Duodenal mucosa (tissue), 2 donors: ENCODE measurements around the gene PCSK5.
A peak's percentile ranks its signal among the peaks of the same experiment; 100 is the strongest.

Experiments used
- H3K27ac ChIP-seq: one replicate; pipeline ENCODE4 v1.7.0; 2013; ENCODE audit warnings: low read depth, low read length
- H3K27me3 ChIP-seq, 2 donors: one replicate each; pipeline ENCODE4 v1.7.0; 2013; ENCODE audit warnings: low read length in 2 of 2, control low read depth in 1 of 2; ENCODE audit not compliant: insufficient read depth in 2 of 2, control insufficient read depth in 1 of 2
- H3K36me3 ChIP-seq, 2 donors: one replicate each; pipeline ENCODE4 v1.7.0; 2013; ENCODE audit warnings: low read length in 2 of 2, control low read depth in 1 of 2; ENCODE audit not compliant: insufficient read depth in 2 of 2, control insufficient read depth in 1 of 2
- H3K4me1 ChIP-seq, 2 donors: one replicate each; pipeline ENCODE4 v1.7.0; 2013; ENCODE audit warnings: low read length in 2 of 2, control low read depth in 1 of 2; ENCODE audit not compliant: insufficient read depth in 2 of 2, control insufficient read depth in 1 of 2
- H3K4me3 ChIP-seq, 2 donors: one replicate each; pipeline ENCODE4 v1.7.0; 2013; ENCODE audit warnings: low read length in 2 of 2, low read depth in 1 of 2
- H3K9ac ChIP-seq, 2 donors: one replicate each; pipeline ENCODE4 v1.7.0; 2013; ENCODE audit warnings: low read length in 2 of 2, low read depth in 1 of 2
- H3K9me3 ChIP-seq, 2 donors: one replicate each; pipeline ENCODE4 v1.7.0; 2013; ENCODE audit warnings: low read length in 2 of 2, control low read depth in 1 of 2; ENCODE audit not compliant: control insufficient read depth in 1 of 2

The PCSK5 gene

DNA sequence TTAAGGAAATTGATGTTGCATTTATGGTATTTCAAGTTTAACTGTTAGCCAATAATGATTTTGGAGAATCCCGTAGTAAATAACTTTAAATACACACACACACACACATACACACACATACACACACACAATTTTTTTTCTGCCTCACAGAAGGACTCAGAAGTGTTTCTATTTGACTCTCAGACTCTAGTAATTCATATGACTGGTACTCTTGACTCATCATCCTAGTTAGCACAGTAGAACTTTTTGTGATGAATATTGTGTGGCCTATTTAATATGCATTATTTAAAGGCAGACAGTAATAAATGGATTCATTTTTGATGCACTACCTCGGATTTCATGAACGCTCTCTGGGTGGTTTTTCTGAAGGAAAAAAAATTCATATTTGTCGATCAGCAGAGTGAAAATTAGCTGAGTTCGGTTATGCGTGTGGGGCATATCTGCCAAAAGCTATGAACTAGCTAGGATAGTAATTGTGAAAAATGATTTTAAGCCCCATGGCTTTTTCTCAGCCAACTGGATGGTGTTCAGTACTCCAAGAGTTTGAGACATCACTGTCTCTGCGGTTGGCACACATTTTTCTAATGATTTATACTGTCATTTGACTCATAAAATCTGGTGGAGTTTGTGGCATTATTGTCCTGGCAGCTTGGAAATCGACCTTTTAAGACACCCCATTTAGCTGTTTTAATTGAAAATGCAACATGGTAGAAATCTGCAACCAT lies 102.2 kb downstream of the PCSK5 start:
- Histone ChIP-seq H3K4me1 (peaks cover 38 to 72% of the 10 kb centered on the region in 2 donors), H3K27ac (peak overlapping the region; percentile 5), H3K9me3 (no peaks in the 10 kb centered on the region), H3K27me3 (no peaks in the 10 kb centered on the region), H3K9ac (no peak overlapping the region), H3K36me3 (peaks cover 4 to 6% of the 10 kb centered on the region in 2 donors), H3K4me3 (no peak overlapping the region)

DNA sequence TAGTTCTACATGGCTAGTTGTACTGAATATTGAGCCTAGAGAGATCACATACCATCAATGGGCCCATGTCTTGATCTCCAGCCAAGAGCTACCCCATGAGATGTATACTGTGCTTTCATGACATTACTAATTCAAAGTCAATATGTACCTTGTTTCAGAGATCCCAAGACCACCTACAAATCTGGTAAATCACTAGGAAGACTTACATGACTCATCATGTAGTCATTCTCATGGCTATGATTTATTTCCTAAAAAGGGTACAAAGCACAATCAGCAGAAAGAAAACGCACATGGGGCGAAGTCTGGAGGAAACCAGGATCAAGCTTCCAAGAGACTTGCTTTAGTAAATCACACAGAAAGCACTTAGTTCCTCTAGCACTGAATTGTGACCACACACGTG lies 103.0 kb downstream of the PCSK5 start:
- H3K4me1 ChIP-seq = peaks cover 43 to 79% of the 10 kb centered on the region in 2 donors
- H3K27ac ChIP-seq = no peak overlapping the region
- H3K9me3 ChIP-seq = no peaks in the 10 kb centered on the region
- H3K36me3 ChIP-seq = peaks cover 0 to 3% of the 10 kb centered on the region in 2 donors
- H3K27me3 ChIP-seq = no peaks in the 10 kb centered on the region
- H3K4me3 ChIP-seq = no peak overlapping the region
- no peak overlapping the region for H3K9ac ChIP-seq

DNA sequence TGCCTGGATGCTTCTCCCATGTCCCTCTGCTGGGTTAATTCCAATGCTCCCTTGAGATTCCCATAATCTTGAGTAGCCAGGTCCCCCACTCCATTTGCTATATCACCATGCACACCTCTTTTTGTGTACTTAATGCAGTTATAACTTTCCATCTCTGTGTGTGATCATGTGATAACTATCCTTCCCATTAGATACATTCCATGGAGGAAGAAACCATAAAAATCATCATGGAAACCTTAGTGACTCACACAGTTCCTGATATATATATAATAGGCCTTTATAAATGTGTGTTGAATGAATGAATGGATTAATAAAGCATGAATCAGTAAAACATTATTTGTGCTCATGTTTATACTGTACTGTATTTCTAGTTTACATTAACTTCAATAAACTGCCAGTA lies 104.6 kb downstream of the PCSK5 start:
- Histone ChIP-seq H3K9me3 (no peaks in the 10 kb centered on the region), H3K27me3 (no peaks in the 10 kb centered on the region), H3K36me3 (peaks cover 0 to 3% of the 10 kb centered on the region in 2 donors), H3K9ac (no peak overlapping the region), H3K4me3 (no peak overlapping the region), H3K27ac (no peak overlapping the region), H3K4me1 (peaks cover 28 to 63% of the 10 kb centered on the region in 2 donors)

DNA sequence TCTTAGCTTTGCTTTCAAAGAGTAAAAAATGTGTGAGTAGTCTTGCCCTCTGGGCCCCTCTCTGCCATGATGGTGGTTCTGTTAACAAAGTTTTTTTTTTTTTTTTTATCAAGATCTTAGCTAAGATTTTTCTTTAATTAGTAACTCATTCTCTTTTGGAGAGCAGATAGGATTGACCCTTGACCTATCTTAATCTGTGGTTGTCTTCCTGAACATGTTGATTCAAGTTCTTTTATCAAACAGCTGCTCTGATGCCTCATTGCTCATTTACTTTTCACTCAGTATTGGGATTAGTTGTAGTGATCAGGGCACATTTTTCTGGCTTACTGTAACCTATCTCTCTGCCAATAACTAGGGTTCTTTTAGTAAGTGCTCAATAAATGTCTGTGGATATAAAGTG lies 106.3 kb downstream of the PCSK5 start:
- Histone ChIP-seq H3K36me3 (peaks cover 0 to 3% of the 10 kb centered on the region in 2 donors), H3K27me3 (no peaks in the 10 kb centered on the region), H3K27ac (no peak overlapping the region), H3K9me3 (no peaks in the 10 kb centered on the region), H3K4me3 (no peak overlapping the region), H3K9ac (no peak overlapping the region), H3K4me1 (peaks cover 17 to 57% of the 10 kb centered on the region in 2 donors)

DNA sequence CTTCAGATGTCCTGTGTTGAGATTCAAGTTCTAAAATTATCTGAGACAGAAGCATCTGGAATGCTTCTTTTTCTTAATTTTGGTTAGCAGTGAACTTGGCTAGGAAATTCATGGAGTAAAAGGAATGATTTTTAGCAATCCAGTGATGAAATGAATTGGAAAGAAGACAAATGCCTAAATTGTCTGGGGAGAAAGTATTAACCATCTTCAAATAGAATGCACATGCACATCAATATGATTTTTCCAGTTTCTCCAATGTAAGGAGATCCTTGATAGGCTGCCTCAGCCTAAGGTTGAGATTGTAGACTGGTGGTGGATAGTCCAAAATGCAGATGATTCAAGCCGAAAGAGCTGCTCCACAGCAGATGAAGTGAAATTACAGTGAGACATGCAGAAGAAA lies 106.7 kb downstream of the PCSK5 start:
- Histone ChIP-seq H3K4me1 (peaks cover 17 to 56% of the 10 kb centered on the region in 2 donors), H3K4me3 (no peak overlapping the region), H3K9me3 (no peaks in the 10 kb centered on the region), H3K9ac (no peak overlapping the region), H3K27ac (no peak overlapping the region), H3K36me3 (peaks cover 0 to 3% of the 10 kb centered on the region in 2 donors), H3K27me3 (no peaks in the 10 kb centered on the region)

DNA sequence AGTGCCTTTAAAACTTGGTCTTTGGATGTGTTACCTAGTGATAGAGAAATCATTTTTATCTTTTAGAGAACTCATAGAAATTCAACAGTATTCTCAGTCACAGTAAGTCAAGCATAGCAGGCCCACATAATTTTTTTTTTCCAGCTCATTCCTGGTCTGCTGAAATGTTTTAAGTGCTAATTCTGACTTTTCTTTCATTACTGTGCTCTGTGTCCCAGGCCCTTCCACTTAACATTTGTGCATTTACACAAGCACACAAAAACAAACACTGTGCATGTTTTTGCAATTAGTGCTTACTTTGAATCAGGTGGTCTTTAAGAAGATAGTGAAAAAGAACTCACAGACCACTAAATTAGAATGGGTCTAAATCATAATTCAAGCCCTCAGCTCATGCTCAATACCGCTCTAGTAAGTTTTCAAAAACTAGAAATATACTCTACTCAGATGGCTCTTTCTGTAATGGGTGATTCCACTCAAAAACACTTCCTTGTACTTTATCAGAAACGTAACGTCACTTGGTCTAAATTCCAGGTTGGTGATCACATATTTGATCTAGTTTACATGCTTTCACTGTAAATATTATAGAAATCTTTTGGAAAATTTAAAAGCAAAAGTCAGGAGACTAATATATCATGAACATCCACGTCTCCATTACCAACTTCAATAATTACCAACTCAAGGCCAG lies 107.8 kb downstream of the PCSK5 start:
- Histone ChIP-seq H3K27me3 (no peaks in the 10 kb centered on the region), H3K4me3 (no peak overlapping the region), H3K27ac (no peak overlapping the region), H3K36me3 (peaks cover 0 to 3% of the 10 kb centered on the region in 2 donors), H3K9ac (no peak overlapping the region), H3K4me1 (peaks cover 17 to 49% of the 10 kb centered on the region in 2 donors), H3K9me3 (no peaks in the 10 kb centered on the region)

DNA sequence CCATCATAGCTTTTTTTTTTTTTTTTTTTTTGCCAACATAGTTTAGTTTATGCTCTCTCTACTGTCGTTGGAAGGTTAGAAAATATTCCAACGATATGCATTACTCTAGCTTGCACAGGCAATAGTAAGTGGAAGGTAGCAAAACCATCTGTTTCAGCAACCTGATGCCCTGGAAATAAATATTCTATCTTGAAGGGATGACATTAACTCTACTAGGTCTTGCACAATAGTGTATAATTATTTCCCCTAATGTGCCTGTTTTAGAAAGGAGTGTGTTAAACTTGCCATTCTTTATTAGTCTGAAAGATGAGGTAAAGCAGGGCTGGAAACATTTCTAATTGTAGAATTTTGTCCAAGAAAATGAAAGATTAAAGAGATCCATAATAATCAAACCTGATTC lies 111.0 kb downstream of the PCSK5 start:
- no peaks in the 10 kb centered on the region for H3K36me3 ChIP-seq
- H3K4me1 ChIP-seq = peaks cover 17 to 30% of the 10 kb centered on the region in 2 donors
- H3K9me3 ChIP-seq = no peaks in the 10 kb centered on the region
- no peaks in the 10 kb centered on the region for H3K27me3 ChIP-seq
- no peak overlapping the region for H3K4me3 ChIP-seq
- H3K9ac ChIP-seq = no peak overlapping the region
- no peak overlapping the region for H3K27ac ChIP-seq

DNA sequence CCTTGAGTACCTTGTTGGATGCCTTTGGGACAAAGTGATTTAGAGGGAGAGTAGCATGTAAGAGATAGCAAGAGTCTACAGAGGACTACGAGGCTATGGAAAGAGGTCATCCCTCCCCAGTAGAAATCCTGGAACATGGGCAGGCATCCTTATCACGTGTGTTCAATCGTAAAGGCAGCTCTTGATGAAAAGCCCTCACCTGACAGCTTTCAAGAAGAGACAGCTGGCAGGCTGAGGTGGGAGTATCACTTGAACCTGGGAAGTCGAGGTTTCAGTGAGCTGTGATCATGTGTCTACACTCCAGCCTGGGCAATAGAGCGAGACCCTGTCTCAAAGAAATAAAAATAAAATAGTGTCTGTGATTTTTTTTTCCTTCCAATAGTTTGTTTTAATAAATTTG lies 112.6 kb downstream of the PCSK5 start:
- no peak overlapping the region for H3K9ac ChIP-seq
- no peak overlapping the region for H3K27ac ChIP-seq
- H3K4me1 ChIP-seq = peaks cover 5 to 14% of the 10 kb centered on the region in 2 donors
- no peaks in the 10 kb centered on the region for H3K9me3 ChIP-seq
- H3K36me3 ChIP-seq = no peaks in the 10 kb centered on the region
- no peaks in the 10 kb centered on the region for H3K27me3 ChIP-seq
- H3K4me3 ChIP-seq = no peak overlapping the region

DNA sequence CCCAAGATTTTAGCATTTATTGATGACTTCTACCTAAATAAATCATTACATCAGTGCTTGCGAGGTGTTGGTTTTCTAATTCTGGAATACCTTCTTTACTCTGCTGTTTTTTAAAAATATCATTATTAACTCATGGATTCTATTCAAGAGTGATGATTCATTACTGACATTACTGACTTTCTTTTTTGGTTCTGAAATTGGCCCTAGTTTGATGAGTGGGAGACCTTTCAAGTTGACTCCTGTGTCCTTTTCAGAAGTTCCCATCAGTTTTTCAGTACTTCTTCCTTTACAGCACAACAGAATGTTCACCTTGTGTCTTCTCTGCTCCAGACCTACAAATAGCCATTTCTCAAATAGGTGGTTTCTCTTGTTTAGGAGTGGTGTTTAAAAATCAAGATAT lies 114.1 kb downstream of the PCSK5 start:
- Histone ChIP-seq H3K27me3 (no peaks in the 10 kb centered on the region), H3K9ac (no peak overlapping the region), H3K27ac (no peak overlapping the region), H3K36me3 (no peaks in the 10 kb centered on the region), H3K4me1 (peaks cover 0 to 9% of the 10 kb centered on the region in 2 donors), H3K4me3 (no peak overlapping the region), H3K9me3 (no peaks in the 10 kb centered on the region)

DNA sequence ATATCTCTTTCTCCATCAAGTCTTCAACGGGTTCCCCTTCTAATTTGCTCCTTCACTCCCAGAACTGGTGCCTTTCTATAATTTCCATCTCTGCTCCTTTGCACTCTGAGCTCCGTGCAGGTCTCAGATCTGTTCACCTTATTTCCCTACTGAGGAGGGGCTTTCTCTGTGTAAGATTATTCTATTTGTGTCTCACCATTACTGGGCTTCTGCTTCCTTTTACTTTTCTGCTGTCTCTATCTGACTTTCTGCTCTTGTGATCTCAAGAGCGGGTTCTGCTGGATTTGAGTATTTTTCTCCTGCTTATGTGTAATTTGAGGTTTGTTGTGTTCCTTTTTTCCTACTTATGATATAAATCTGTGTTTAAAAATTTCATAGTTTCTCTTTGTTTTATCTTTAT lies 117.5 kb downstream of the PCSK5 start:
- H3K4me1 ChIP-seq = no peaks in the 10 kb centered on the region
- H3K27ac ChIP-seq = no peak overlapping the region
- H3K27me3 ChIP-seq = no peaks in the 10 kb centered on the region
- H3K9me3 ChIP-seq = no peaks in the 10 kb centered on the region
- H3K36me3 ChIP-seq = peaks cover 0 to 5% of the 10 kb centered on the region in 2 donors
- no peak overlapping the region for H3K4me3 ChIP-seq
- no peak overlapping the region for H3K9ac ChIP-seq
